Caco-2 (cell line): ENCODE data around the gene ALPP. TPM values are rescaled to one million over a fixed set of nuclear protein-coding genes. Genes with fewer than 3 reads are reported as not detected.
"Not testable (repeated sequence)": the region's sequence is repeated elsewhere in the genome, so short reads cannot be mapped to it uniquely, and the experiment has no call there.

Experiments
- BruUV-seq: library from RNA; stranded (reverse); fragments of 400-500 nt; replicated peaks from 2 replicates; lab custom pipeline; 2021; lab: Mats Ljungman, UMichigan
- CTCF ChIA-PET: fragments of 300-600 bp; sonication (Branson Sonifier 250); formaldehyde crosslinking; loops from one replicate; lab custom pipeline; 2022; ENCODE audit warnings: antibody characterized with exemption; lab: Charles Lee
- POLR2A ChIA-PET: fragments of 300-600 bp; sonication (Branson Sonifier 250); formaldehyde crosslinking; loops from one replicate; lab custom pipeline; 2022; ENCODE audit warnings: antibody characterized with exemption; lab: Charles Lee
- DNase-seq, 2 experiments: peaks; one replicate each; pipeline versions ENCODE4 v3.0.0 to v3.0.0-alpha.2; 2020 to 2022
- H3K27me3 ChIP-seq: replicated peaks from 2 replicates; pipeline ENCODE4 v1.6.0; 2011; ENCODE audit warnings: low read length; ENCODE audit not compliant: control insufficient read depth, insufficient read depth
- H3K36me3 ChIP-seq: 2 replicates; pipeline ENCODE4 v1.5.1; 2011; ENCODE audit warnings: low read length; ENCODE audit not compliant: control insufficient read depth, insufficient read depth
- H3K4me1 ChIP-seq: fragments of 250-450 bp; sonication (Bioruptor Pico); 2 replicates; pipeline ENCODE4 v1.5.1; 2020; ENCODE audit warnings: mild to moderate bottlenecking
- H3K4me3 ChIP-seq: 2 replicates; pipeline ENCODE4 v1.5.1; 2011; ENCODE audit warnings: low read depth, mild to moderate bottlenecking, control low read depth, low read length
- H3K9me3 ChIP-seq: fragments of 250-450 bp; sonication (Bioruptor Pico); 2 replicates; pipeline ENCODE4 v1.5.1; 2020; ENCODE audit warnings: mild to moderate bottlenecking, moderate library complexity
- H3K27ac Mint-ChIP-seq: one replicate; pipeline ENCODE4 v1.8.0; 2022; ENCODE audit warnings: mixed read lengths; ENCODE audit not compliant: unreplicated experiment
- H3K27me3 Mint-ChIP-seq: one replicate; pipeline ENCODE4 v1.8.0; 2022; ENCODE audit warnings: mixed read lengths; ENCODE audit not compliant: insufficient read depth, unreplicated experiment
- H3K36me3 Mint-ChIP-seq: one replicate; pipeline ENCODE4 v1.8.0; 2022; ENCODE audit warnings: mild to moderate bottlenecking, mixed read lengths; ENCODE audit not compliant: insufficient read depth, unreplicated experiment
- H3K4me1 Mint-ChIP-seq: one replicate; pipeline ENCODE4 v1.8.0; 2022; ENCODE audit warnings: low read depth, mixed read lengths; ENCODE audit not compliant: unreplicated experiment
- H3K4me3 Mint-ChIP-seq: one replicate; pipeline ENCODE4 v1.8.0; 2022; ENCODE audit warnings: mild to moderate bottlenecking, moderate library complexity, mixed read lengths; ENCODE audit not compliant: unreplicated experiment
- H3K9me3 Mint-ChIP-seq: one replicate; pipeline ENCODE4 v1.8.0; 2022; ENCODE audit warnings: mixed read lengths; ENCODE audit not compliant: unreplicated experiment
- CTCF ChIP-seq, 2 experiments: fragments of 200-600 bp in 1 of 2; IDR thresholded peaks; 1 replicate in 1 of 2; 2 replicates in 1 of 2; pipeline versions ENCODE4 v1.5.1 to v1.8.0; 2011 to 2022; ENCODE audit warnings: antibody characterized with exemption in 1 of 2, control low read depth in 1 of 2, inconsistent platforms in 1 of 2, low read depth in 1 of 2, low read length in 1 of 2, mild to moderate bottlenecking in 1 of 2, moderate library complexity in 1 of 2; ENCODE audit not compliant: insufficient read depth in 1 of 2, severe bottlenecking in 1 of 2, unreplicated experiment in 1 of 2
- intact Hi-C: fragments of 100-400 bp; cut with micrococcal nuclease; formaldehyde crosslinking; loops from one replicate; pipeline ENCODE4 v1.10.0; 2022; ENCODE audit not compliant: unreplicated experiment
- total RNA-seq: library from RNA; stranded (reverse); gene quantifications from 2 replicates; pipeline ENCODE4 v1.2.3, GENCODE V29; 2022

Gene ALPP
- total RNA-seq, 1 experiment from 2014 or later, result 4.9 TPM

- no peak overlapping the region for H3K4me3 Mint-ChIP-seq
- H3K36me3 ChIP-seq, result no peaks in the 10 kb centered on the region
- H3K27me3 ChIP-seq, result no peaks in the 10 kb centered on the region
- no peaks in the 10 kb centered on the region for H3K4me1 Mint-ChIP-seq
- no peaks in the 10 kb centered on the region for H3K27me3 Mint-ChIP-seq
- BruUV-seq, result no TSS peak
- H3K9me3 Mint-ChIP-seq, result no peaks in the 10 kb centered on the region
- H3K9me3 ChIP-seq, result no peaks in the 10 kb centered on the region
- H3K4me3 ChIP-seq, result no peak overlapping the region
- no peak for TF ChIP-seq CTCF (IDR thresholded peaks at IDR 0.05; ENCODE audit: insufficient read depth in 1 of 2, low read depth in 1 of 2, low read length in 1 of 2, severe bottlenecking in 1 of 2, unreplicated experiment in 1 of 2)
- ChIA-PET POLR2A (interaction anchor here (0.6 kb wide), 1 partner anchor 654 kb away, joined by 3 read pairs; no protein-coding TSS in a partner anchor), CTCF (interaction anchor here (0.6 kb wide), 1 partner anchor 80 kb away, joined by 3 read pairs; no protein-coding TSS in a partner anchor)
- no peak overlapping the region for H3K27ac Mint-ChIP-seq
- peak in 1 of 2 experiments; percentile 5 for DNase-seq
- no peaks in the 10 kb centered on the region for H3K36me3 Mint-ChIP-seq
- H3K4me1 ChIP-seq, result peaks cover 6% of the 10 kb centered on the region
- intact Hi-C loops, result no loop called here
These were observed 24.5 kb upstream of the ALPP start for GRCh38 chr2:232354069-232354468.

GRCh38 chr2:232361646-232362045 lies 16.9 kb upstream of the ALPP start:
- Mint-ChIP-seq H3K27ac (no peak overlapping the region), H3K27me3 (no peaks in the 10 kb centered on the region), H3K9me3 (no peaks in the 10 kb centered on the region), H3K36me3 (no peaks in the 10 kb centered on the region), H3K4me1 (no peaks in the 10 kb centered on the region), H3K4me3 (no peak overlapping the region)
- no peaks in the 10 kb centered on the region for H3K9me3 ChIP-seq
- peak in 1 of 2 experiments; percentile 1 for DNase-seq
- TF ChIP-seq CTCF (IDR thresholded peaks at IDR 0.05; ENCODE audit: insufficient read depth in 1 of 2, low read depth in 1 of 2, low read length in 1 of 2, severe bottlenecking in 1 of 2, unreplicated experiment in 1 of 2), result no peak
- no TSS peak for BruUV-seq
- no peaks in the 10 kb centered on the region for H3K36me3 ChIP-seq
- no peaks in the 10 kb centered on the region for H3K27me3 ChIP-seq
- 0 out of 2 replicates have a peak, but pooled peaks cover 4% of the 10 kb centered on the region for H3K4me1 ChIP-seq
- H3K4me3 ChIP-seq, result no peak overlapping the region
- POLR2A ChIA-PET, result no interaction called here
- CTCF ChIA-PET, result no interaction called here
- intact Hi-C loops, result no loop called here

GRCh38 chr2:232362174-232362900 lies 16.2 kb upstream of the ALPP start:
- Histone ChIP-seq H3K9me3 (no peaks in the 10 kb centered on the region), H3K36me3 (no peaks in the 10 kb centered on the region), H3K4me1 (0 out of 2 replicates have a peak, but pooled peaks cover 4% of the 10 kb centered on the region), H3K4me3 (no peak overlapping the region), H3K27me3 (no peaks in the 10 kb centered on the region)
- Mint-ChIP-seq H3K27ac (no peak overlapping the region), H3K27me3 (no peaks in the 10 kb centered on the region), H3K9me3 (no peaks in the 10 kb centered on the region), H3K4me1 (no peaks in the 10 kb centered on the region), H3K36me3 (no peaks in the 10 kb centered on the region), H3K4me3 (no peak overlapping the region)
- ChIA-PET CTCF (no interaction called here), POLR2A (no interaction called here)
- TF ChIP-seq CTCF (IDR thresholded peaks at IDR 0.05; ENCODE audit: insufficient read depth in 1 of 2, low read depth in 1 of 2, low read length in 1 of 2, severe bottlenecking in 1 of 2, unreplicated experiment in 1 of 2), result no peak
- DNase-seq, result peak in 1 of 2 experiments; percentile 3
- no TSS peak for BruUV-seq
- intact Hi-C loops, result no loop called here

DNA sequence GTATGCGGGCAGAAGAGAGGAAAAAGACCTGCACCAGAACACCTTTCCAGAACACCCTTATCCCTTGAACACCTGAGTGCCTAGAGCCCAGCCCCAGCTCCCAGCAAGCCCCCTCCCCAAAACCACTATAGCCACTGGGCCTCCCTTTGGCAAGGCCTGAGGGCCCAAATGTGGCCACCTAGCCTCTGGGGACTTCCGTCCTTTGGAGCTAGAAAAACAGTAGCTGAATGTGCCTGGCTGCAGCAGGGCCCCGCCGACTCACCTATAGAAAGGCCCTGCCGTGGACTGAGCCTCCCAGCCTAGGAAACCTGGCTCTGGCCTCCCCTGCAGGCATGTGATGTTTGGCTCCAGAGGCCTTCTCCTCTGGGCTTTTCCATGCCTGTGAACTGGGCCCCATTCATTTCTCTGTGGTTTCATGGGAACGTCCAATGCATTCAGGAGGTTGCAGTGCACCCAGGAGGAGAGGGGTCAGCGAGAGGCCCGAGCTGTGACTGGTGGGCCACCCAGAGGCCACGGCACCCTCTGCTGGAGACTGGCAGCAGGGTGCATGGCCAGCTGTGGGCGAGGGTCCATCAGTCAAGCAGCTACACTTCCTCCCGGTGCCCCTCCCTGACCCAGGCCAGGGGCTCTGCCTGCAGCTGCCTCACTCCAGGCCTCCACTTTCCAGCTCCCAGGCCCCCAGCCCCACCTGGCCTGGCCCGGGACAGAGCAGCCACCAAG lies 15.3 kb upstream of the ALPP start:
- CTCF ChIA-PET, result interaction anchor here (0.6 kb wide), 1 partner anchor 9 kb away, joined by 4 read pairs; no protein-coding TSS in a partner anchor
- H3K36me3 ChIP-seq, BruUV-seq, POLR2A ChIA-PET, H3K27me3 Mint-ChIP-seq, H3K27me3 ChIP-seq, H3K4me1 ChIP-seq, H3K9me3 Mint-ChIP-seq, H3K9me3 ChIP-seq, H3K4me1 Mint-ChIP-seq, H3K27ac Mint-ChIP-seq, H3K4me3 ChIP-seq, H3K4me3 Mint-ChIP-seq, intact Hi-C loops, H3K36me3 Mint-ChIP-seq: not testable (repeated sequence)
- peak in 1 of 2 experiments; percentile 16 for DNase-seq
